ENCODE data around the gene GBX2. TPM values are rescaled to one million over a fixed set of nuclear protein-coding genes. Genes with fewer than 3 reads are reported as not detected.

Gene GBX2
- total and polyA plus RNA-seq, 9 of the 15 experiments (the other 6 are each of a cell fraction or from before 2014, with no cell fraction given) = 0.03 to 0.53 (median 0.27) TPM; not detected in 1

- Histone ChIP-seq H3K4me2 (ENCODE audit: insufficient read depth, low read length) (no peak overlapping the region), H3K27me3 (ENCODE audit: control insufficient read depth in 2 of 2, insufficient read depth in 2 of 2, low read length in 2 of 2) (peaks cover 3 to 29% of the 10 kb centered on the region in 2 experiments; a peak in 2 of 5 replicates), H3K4me1 (replicated peaks in 1 of 2; ENCODE audit: control insufficient read depth in 2 of 2, insufficient read depth in 2 of 2, low read length in 2 of 2) (no peaks in the 10 kb centered on the region), H3K79me2 (ENCODE audit: control insufficient read depth, insufficient read depth, low read length) (no peaks in the 10 kb centered on the region), H3K9ac (ENCODE audit: insufficient read depth in 1 of 2, low read depth in 2 of 2, low read length in 2 of 2) (no peak overlapping the region), H3K9me1 (ENCODE audit: control insufficient read depth, insufficient read depth, low read length) (no peaks in the 10 kb centered on the region), H3K27ac (ENCODE audit: extremely low read depth, low read depth, low read length) (no peak overlapping the region), H4K20me1 (replicated peaks; ENCODE audit: control insufficient read depth, insufficient read depth, low read length) (no peaks in the 10 kb centered on the region), H3K4me3 (no peak overlapping the region), H3K9me3 (replicated peaks; ENCODE audit: control insufficient read depth, insufficient read depth, low read depth, low read length) (no peaks in the 10 kb centered on the region), H2AFZ (ENCODE audit: low read depth, low read length) (no peak overlapping the region), H3K36me3 (ENCODE audit: control insufficient read depth, insufficient read depth, low read length) (no peaks in the 10 kb centered on the region)
- BruUV-seq (replicated peaks) = no TSS peak
- no peak for ATAC-seq
- ChIA-PET POLR2A (interaction anchor here (0.6 to 0.7 kb wide), 3 partner anchors 12 to 1902 kb away, joined by 3 read pairs; no protein-coding TSS in a partner anchor), CTCF (ENCODE audit: low intra/inter-chr PET ratio) (no interaction called here)
- in situ Hi-C loops (cut with MboI) = no loop called here
- intact Hi-C loops (cut with micrococcal nuclease) = no loop called here
- DNase-seq (ENCODE audit: extremely low read depth in 1 of 4, low spot score in 3 of 4) = no peak
- FAIRE-seq = no peak
- WGBS (ENCODE audit: insufficient coverage, low coverage, missing lambda C conversion rate) = 11% methylated on average over 10 of the region's 11 CpGs
- TF ChIP-seq HDAC1 (IDR thresholded peaks at IDR 0.05) (no peak), ELK1 (CRISPR knock-in tag; IDR thresholded peaks at IDR 0.05) (no peak), HLTF (IDR thresholded peaks at IDR 0.05) (no peak), ARID3B (CRISPR knock-in tag; IDR thresholded peaks at IDR 0.05; ENCODE audit: borderline replicate concordance) (no peak), ZBTB7A (IDR thresholded peaks at IDR 0.05; ENCODE audit: borderline replicate concordance, control insufficient read depth, low read depth, low read length) (no peak), SAFB (IDR thresholded peaks at IDR 0.05; ENCODE audit: borderline replicate concordance, low read depth, low read length) (no peak), CREB1 (IDR thresholded peaks at IDR 0.05) (no peak), CREB1 (CRISPR knock-in tag; IDR thresholded peaks at IDR 0.05) (no peak), RBM15 (IDR thresholded peaks at IDR 0.05; ENCODE audit: insufficient read depth, low read length) (no peak), SMAD2 (IDR thresholded peaks at IDR 0.05; ENCODE audit: low read depth, low read length) (no peak), POLR3A (IDR thresholded peaks at IDR 0.05; ENCODE audit: borderline replicate concordance, extremely low read depth, insufficient read depth, insufficient read length) (no peak), ATF1 (CRISPR knock-in tag; IDR thresholded peaks at IDR 0.05) (no peak), ATF1 (tag; IDR thresholded peaks at IDR 0.05) (no peak), HNRNPLL (IDR thresholded peaks at IDR 0.05; ENCODE audit: low read depth, low read length, poor library complexity, severe bottlenecking) (no peak), CREBBP (IDR thresholded peaks at IDR 0.05; ENCODE audit: low read depth, low read length) (no peak), BRCA1 (IDR thresholded peaks at IDR 0.05) (no peak), BRCA1 (CRISPR knock-in tag; IDR thresholded peaks at IDR 0.05) (no peak), SNIP1 (IDR thresholded peaks at IDR 0.05; ENCODE audit: low read depth) (no peak), HDGF (IDR thresholded peaks at IDR 0.05) (no peak), ZNF347 (CRISPR knock-in tag; IDR thresholded peaks at IDR 0.05; ENCODE audit: low read depth) (no peak)
- TF ChIP-seq, protein P1, sequence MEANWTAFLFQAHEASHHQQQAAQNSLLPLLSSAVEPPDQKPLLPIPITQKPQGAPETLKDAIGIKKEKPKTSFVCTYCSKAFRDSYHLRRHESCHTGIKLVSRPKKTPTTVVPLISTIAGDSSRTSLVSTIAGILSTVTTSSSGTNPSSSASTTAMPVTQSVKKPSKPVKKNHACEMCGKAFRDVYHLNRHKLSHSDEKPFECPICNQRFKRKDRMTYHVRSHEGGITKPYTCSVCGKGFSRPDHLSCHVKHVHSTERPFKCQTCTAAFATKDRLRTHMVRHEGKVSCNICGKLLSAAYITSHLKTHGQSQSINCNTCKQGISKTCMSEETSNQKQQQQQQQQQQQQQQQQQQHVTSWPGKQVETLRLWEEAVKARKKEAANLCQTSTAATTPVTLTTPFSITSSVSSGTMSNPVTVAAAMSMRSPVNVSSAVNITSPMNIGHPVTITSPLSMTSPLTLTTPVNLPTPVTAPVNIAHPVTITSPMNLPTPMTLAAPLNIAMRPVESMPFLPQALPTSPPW (CRISPR knock-in tag; IDR thresholded peaks at IDR 0.05) = no peak
Measured at GRCh38 chr2:236207472-236207871, 39.3 kb upstream of the GBX2 start.

Data from K562 (cell line).